MM.1S (cell line): ENCODE results near the gene PIGS.
"Not testable (repeated sequence)": the region's sequence is repeated elsewhere in the genome, so short reads cannot be mapped to it uniquely, and the experiment has no call there.

ENCODE experiments used
- DNase-seq: peaks from one replicate; pipeline ENCODE4 v3.0.0-alpha.2; 2015
- H2AFZ ChIP-seq: fragments of 300-600 bp; sonication (generic); 2 replicates; pipeline ENCODE4 v1.6.0; 2016; ENCODE audit warnings: antibody characterized with exemption, low read length
- H3F3A ChIP-seq: fragments of 300-600 bp; sonication (generic); 2 replicates; pipeline ENCODE4 v1.6.1; 2016; ENCODE audit warnings: mild to moderate bottlenecking, antibody characterized with exemption, low read length, moderate library complexity, mixed read lengths; ENCODE audit not compliant: insufficient read depth
- H3K27ac ChIP-seq: fragments of 300-600 bp; sonication (generic); 2 replicates; pipeline ENCODE4 v1.5.1; 2016; ENCODE audit warnings: mild to moderate bottlenecking, low read length
- H3K27me3 ChIP-seq: fragments of 300-600 bp; sonication (generic); replicated peaks from 2 replicates; pipeline ENCODE4 v1.6.0; 2016; ENCODE audit warnings: low read length; ENCODE audit not compliant: insufficient read depth
- H3K36me3 ChIP-seq: fragments of 300-600 bp; sonication (generic); replicated peaks from 2 replicates; pipeline ENCODE4 v1.6.1; 2016; ENCODE audit warnings: mild to moderate bottlenecking, low read length, mixed read lengths; ENCODE audit not compliant: insufficient read depth
- H3K4me1 ChIP-seq: fragments of 300-600 bp; sonication (generic); 2 replicates; pipeline ENCODE4 v1.6.1; 2016; ENCODE audit warnings: low read length, mixed read lengths
- H3K4me2 ChIP-seq: fragments of 300-600 bp; sonication (generic); 2 replicates; pipeline ENCODE4 v1.6.0; 2016; ENCODE audit warnings: low read depth, low read length
- H3K4me3 ChIP-seq: fragments of 300-600 bp; sonication (generic); 2 replicates; pipeline ENCODE4 v1.5.1; 2016; ENCODE audit warnings: low read length, mixed read lengths
- H3K79me2 ChIP-seq: fragments of 300-600 bp; sonication (generic); 2 replicates; pipeline ENCODE4 v1.6.1; 2016; ENCODE audit warnings: mixed run types, low read length, mixed read lengths
- H3K9ac ChIP-seq: fragments of 300-600 bp; sonication (generic); 2 replicates; pipeline ENCODE4 v1.6.1; 2016; ENCODE audit warnings: low read length, mixed read lengths
- H3K9me2 ChIP-seq: fragments of 300-600 bp; sonication (generic); replicated peaks from 2 replicates; pipeline ENCODE4 v1.6.1; 2016; ENCODE audit warnings: mild to moderate bottlenecking, low read length, mixed read lengths; ENCODE audit not compliant: insufficient read depth
- H3K9me3 ChIP-seq: fragments of 300-600 bp; sonication (generic); replicated peaks from 2 replicates; pipeline ENCODE4 v1.6.1; 2016; ENCODE audit warnings: mild to moderate bottlenecking, low read length, mixed read lengths; ENCODE audit not compliant: insufficient read depth
- H4K20me1 ChIP-seq: fragments of 300-600 bp; sonication (generic); 2 replicates; pipeline ENCODE4 v1.6.1; 2016; ENCODE audit warnings: mild to moderate bottlenecking, low read length, moderate library complexity, mixed read lengths; ENCODE audit not compliant: insufficient read depth
- EZH2 ChIP-seq: fragments of 300-600 bp; sonication (generic); optimal IDR thresholded peaks from 2 replicates; pipeline ENCODE3; 2017; ENCODE audit warnings: low read depth, mild to moderate bottlenecking, antibody characterized with exemption, low read length, mixed read lengths
- EZH2phosphoT487 ChIP-seq: fragments of 300-600 bp; sonication (generic); IDR thresholded peaks from 2 replicates; pipeline ENCODE4 v1.6.1; 2018; ENCODE audit warnings: antibody characterized with exemption, low read length
- TF ChIP-seq, protein P1 (sequence below): fragments of 300-600 bp; sonication (generic); IDR thresholded peaks from 2 replicates; pipeline ENCODE4 v1.5.1; 2016; ENCODE audit warnings: antibody characterized with exemption, low read length, mixed read lengths

Gene PIGS

DNA sequence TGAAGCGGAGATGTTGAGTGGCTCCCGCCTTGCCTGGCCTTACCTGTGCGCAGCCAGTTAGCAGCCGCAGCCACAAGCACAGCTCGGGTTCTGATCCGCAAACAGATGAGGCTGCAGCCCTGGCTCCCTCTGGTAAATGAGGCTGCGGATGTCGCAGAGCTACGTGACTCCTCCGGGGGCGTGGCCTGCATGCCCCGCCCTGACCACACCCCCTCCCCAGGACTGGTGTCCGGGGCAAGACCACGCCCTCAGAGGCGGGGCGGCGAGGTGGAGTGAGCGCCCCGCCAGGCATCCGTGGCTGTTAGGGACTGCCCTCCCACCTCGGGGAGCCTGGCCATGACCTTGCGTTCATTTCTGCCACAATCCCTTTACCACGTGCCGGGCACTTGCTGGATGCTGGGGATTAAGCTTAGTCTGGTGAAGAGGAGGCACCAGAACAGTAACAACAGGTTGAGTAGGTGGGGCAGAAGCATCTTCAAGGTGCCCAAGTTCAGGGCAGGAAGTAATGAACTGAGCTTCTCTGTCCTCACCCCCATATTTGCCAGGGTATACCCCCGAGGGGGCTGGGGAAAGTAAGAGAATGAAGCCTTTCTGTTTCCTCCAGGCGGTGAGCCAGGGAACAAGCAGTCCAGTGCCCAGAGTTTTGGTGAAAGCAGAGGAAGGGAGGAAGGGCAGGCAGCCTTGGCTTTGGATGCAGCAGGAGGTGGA is 5.6 kb upstream of the PIGS start, which contains the start of gene ALDOC:
ALDOC (minus strand) TSS at position 138 of the 708 bp plus-strand sequence. CDS start 1,363 bp downstream, outside the sequence.
- Histone ChIP-seq H3K4me2 (no peak within 1 kb of the TSS), H2AFZ (peak within 1 kb of the TSS; percentile 25; the same call in 1 of the 2 replicates), H3K9me2 (no peaks in the 10 kb centered on the region), H3K36me3 (no peaks in the 10 kb centered on the region), H3K79me2 (no peaks in the 10 kb centered on the region), H3K4me1 (peaks cover 6% of the 10 kb centered on the region), H3K9me3 (no peaks in the 10 kb centered on the region), H3F3A (0 out of 2 replicates have a peak, but pooled peaks cover 14% of the 10 kb centered on the region), H3K9ac (no peak within 1 kb of the TSS), H3K4me3 (no peak within 1 kb of the TSS), H3K27me3 (no peaks in the 10 kb centered on the region), H3K27ac (peak within 1 kb of the TSS; percentile 28; the same call in 1 of the 2 replicates), H4K20me1 (no peaks in the 10 kb centered on the region)
- no peak for TF ChIP-seq EZH2
- TF ChIP-seq, protein P1, sequence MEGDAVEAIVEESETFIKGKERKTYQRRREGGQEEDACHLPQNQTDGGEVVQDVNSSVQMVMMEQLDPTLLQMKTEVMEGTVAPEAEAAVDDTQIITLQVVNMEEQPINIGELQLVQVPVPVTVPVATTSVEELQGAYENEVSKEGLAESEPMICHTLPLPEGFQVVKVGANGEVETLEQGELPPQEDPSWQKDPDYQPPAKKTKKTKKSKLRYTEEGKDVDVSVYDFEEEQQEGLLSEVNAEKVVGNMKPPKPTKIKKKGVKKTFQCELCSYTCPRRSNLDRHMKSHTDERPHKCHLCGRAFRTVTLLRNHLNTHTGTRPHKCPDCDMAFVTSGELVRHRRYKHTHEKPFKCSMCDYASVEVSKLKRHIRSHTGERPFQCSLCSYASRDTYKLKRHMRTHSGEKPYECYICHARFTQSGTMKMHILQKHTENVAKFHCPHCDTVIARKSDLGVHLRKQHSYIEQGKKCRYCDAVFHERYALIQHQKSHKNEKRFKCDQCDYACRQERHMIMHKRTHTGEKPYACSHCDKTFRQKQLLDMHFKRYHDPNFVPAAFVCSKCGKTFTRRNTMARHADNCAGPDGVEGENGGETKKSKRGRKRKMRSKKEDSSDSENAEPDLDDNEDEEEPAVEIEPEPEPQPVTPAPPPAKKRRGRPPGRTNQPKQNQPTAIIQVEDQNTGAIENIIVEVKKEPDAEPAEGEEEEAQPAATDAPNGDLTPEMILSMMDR: no peak
- no peak for TF ChIP-seq EZH2phosphoT487
- peak; percentile 94 for DNase-seq

DNA sequence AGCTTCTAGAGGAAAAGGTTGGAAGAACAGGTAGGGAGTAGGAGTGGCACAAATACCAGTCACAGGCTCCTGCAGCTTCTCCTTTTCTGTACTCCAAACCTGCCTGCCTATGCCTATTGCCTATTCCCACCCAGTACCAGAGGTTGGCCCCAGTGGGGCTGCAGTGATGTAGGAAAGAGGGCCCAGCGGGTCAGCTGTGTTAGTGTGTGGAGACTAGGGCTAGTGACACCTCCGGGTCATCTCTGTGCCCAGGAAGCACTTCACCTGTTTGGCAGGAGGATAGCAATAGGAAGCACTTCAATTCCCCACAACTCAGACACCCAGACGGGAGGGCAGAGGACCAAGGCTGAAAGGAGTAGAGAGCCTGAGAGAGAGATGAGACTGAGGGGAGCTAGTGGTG is 4.7 kb upstream of the PIGS start:
- not testable (repeated sequence) for DNase-seq, H4K20me1 ChIP-seq, H3K9me2 ChIP-seq, H3K9ac ChIP-seq, H3K4me1 ChIP-seq, H3K36me3 ChIP-seq, H3K27ac ChIP-seq, H3K27me3 ChIP-seq, H3K79me2 ChIP-seq, H2AFZ ChIP-seq, H3K4me3 ChIP-seq, H3K4me2 ChIP-seq, H3K9me3 ChIP-seq
- H3F3A ChIP-seq: 0 out of 2 replicates have a peak, but pooled peaks cover 17% of the 10 kb centered on the region

DNA sequence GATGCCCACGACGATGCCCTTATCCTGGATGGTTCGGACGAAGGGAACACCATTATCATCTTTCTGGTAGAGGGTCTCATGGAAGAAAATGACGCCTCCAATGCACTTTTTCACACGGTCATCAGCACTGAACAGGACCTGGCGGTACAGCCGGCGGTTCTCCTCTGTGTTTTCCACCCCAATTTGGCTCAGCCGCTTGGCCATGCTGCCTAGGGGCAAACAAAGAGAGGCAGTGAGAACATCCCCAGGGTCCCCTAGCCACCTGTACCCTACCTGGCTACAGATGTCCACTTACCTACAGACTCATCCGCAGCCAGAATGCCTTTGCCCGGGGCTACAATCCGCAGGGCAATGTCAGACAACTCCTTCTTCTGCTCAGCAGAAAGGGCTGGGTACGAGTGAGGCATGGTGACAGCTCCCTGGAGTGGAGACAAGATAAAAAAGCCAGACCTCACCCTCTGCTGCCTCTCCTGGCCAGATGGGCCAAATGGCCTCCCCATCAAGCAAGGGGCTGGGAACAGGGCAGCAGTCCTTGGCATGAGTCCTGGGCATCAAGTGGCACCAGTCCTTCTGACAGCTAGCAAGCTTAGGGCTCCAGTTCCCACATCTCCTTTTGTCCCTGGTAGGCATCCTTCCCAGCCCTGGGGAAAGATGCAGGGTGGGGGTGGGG is 3.9 kb upstream of the PIGS start:
- no peak overlapping the region for H3K4me2 ChIP-seq

More for the DNA sequence above, 3.9 kb upstream of the PIGS start:
- Histone ChIP-seq H2AFZ (no peak overlapping the region), H3K9me2 (no peaks in the 10 kb centered on the region), H3K9me3 (no peaks in the 10 kb centered on the region), H3K4me3 (no peak overlapping the region), H3K79me2 (peaks cover 11% of the 10 kb centered on the region), H4K20me1 (no peaks in the 10 kb centered on the region), H3K27ac (no peak overlapping the region), H3K27me3 (no peaks in the 10 kb centered on the region), H3K9ac (no peak overlapping the region), H3K36me3 (no peaks in the 10 kb centered on the region), H3K4me1 (peaks cover 7% of the 10 kb centered on the region), H3F3A (0 out of 2 replicates have a peak, but pooled peaks cover 23% of the 10 kb centered on the region)
- TF ChIP-seq EZH2phosphoT487 (no peak), EZH2 (no peak)
- TF ChIP-seq, protein P1: no peak; the same call in 1 of the 2 replicates
- DNase-seq: no peak
